SK-N-SH (cell line): ENCODE measurements around the gene ETS1. TPM values are rescaled to one million over a fixed set of nuclear protein-coding genes. Genes with fewer than 3 reads are reported as not detected.

ENCODE experiments used
- CTCF ChIA-PET: fragments of 300-600, 350-600 bp; formaldehyde crosslinking; extraction: SDS; loops from one replicate; lab custom pipeline; 2021; lab: Yijun Ruan, JAX
- POLR2A ChIA-PET: fragments of 350-600 bp; sonication (Branson Sonifier 250); formaldehyde crosslinking; extraction: SDS; loops from one replicate; lab custom pipeline; 2020; ENCODE audit warnings: antibody characterized with exemption, inconsistent platforms; lab: Yijun Ruan, JAX
- DNase-seq: peaks from one replicate; pipeline ENCODE4 v3.0.0; 2012
- H2AFZ ChIP-seq: fragments of 200-600 bp; sonication (generic); 2 replicates; pipeline ENCODE4 v1.8.1; 2016; ENCODE audit warnings: antibody characterized with exemption, mild to moderate bottlenecking, low read depth
- H3F3A ChIP-seq: fragments of 200-600 bp; sonication (generic); replicated peaks from 2 replicates; pipeline ENCODE3; 2016; ENCODE audit warnings: antibody characterized with exemption, mild to moderate bottlenecking; ENCODE audit not compliant: insufficient read depth
- H3K27ac ChIP-seq, 2 experiments: fragments of 200-500 bp in 1 of 2; fragments of 200-600 bp in 1 of 2; sonication (Bioruptor generic) in 1 of 2; sonication (generic), shearing (Covaris generic) in 1 of 2; 2 replicates each; pipeline versions ENCODE4 v1.5.1 to v1.6.1; 2014 to 2016; ENCODE audit warnings: low read depth in 2 of 2, inconsistent platforms in 1 of 2, low read length in 1 of 2, mild to moderate bottlenecking in 1 of 2, mixed read lengths in 1 of 2
- H3K27me3 ChIP-seq: fragments of 200-600 bp; sonication (generic), shearing (Covaris generic); 2 replicates; pipeline ENCODE4 v1.6.1; 2016; ENCODE audit warnings: mixed run types; ENCODE audit not compliant: insufficient read depth
- H3K36me3 ChIP-seq, 2 experiments: fragments of 200-500 bp in 1 of 2; fragments of 200-600 bp in 1 of 2; sonication (Bioruptor generic) in 1 of 2; sonication (generic) in 1 of 2; replicated peaks in 1 of 2; 2 replicates each; pipeline versions ENCODE3 to v1.5.1; 2014 to 2016; ENCODE audit warnings: low read length in 1 of 2, mild to moderate bottlenecking in 1 of 2; ENCODE audit not compliant: insufficient read depth in 2 of 2, control insufficient read depth in 1 of 2
- H3K4me1 ChIP-seq, 2 experiments: fragments of 200-500 bp in 1 of 2; fragments of 200-600 bp in 1 of 2; sonication (Bioruptor generic) in 1 of 2; sonication (generic), shearing (Covaris generic) in 1 of 2; 2 replicates each; pipeline versions ENCODE4 v1.5.1 to v1.6.1; 2014 to 2016; ENCODE audit warnings: low read depth in 1 of 2, low read length in 1 of 2, mixed run types in 1 of 2; ENCODE audit not compliant: insufficient read depth in 2 of 2, control insufficient read depth in 1 of 2
- H3K4me2 ChIP-seq: fragments of 200-600 bp; sonication (generic), shearing (Covaris generic); 2 replicates; pipeline ENCODE4 v1.6.1; 2017; ENCODE audit warnings: mixed run types
- H3K4me3 ChIP-seq, 2 experiments: fragments of 200-500 bp in 1 of 2; fragments of 200-600 bp in 1 of 2; sonication (Bioruptor generic) in 1 of 2; sonication (generic), shearing (Covaris generic) in 1 of 2; 2 replicates each; pipeline versions ENCODE4 v1.5.1 to v1.8.1; 2014 to 2016; ENCODE audit warnings: low read depth in 2 of 2, inconsistent platforms in 1 of 2, low read length in 1 of 2, mild to moderate bottlenecking in 1 of 2, mixed read lengths in 1 of 2, moderate library complexity in 1 of 2
- H3K79me2 ChIP-seq: fragments of 200-600 bp; sonication (generic); 2 replicates; pipeline ENCODE4 v1.8.1; 2017; ENCODE audit warnings: mild to moderate bottlenecking; ENCODE audit not compliant: insufficient read depth
- H3K9ac ChIP-seq: fragments of 200-600 bp; sonication (generic); 2 replicates; pipeline ENCODE4 v1.6.1; 2017; ENCODE audit warnings: mixed run types
- H3K9me2 ChIP-seq: fragments of 200-600 bp; sonication (generic); 2 replicates; pipeline ENCODE4 v1.6.1; 2017; ENCODE audit warnings: mixed run types
- H3K9me3 ChIP-seq: fragments of 200-600 bp; sonication (generic); 2 replicates; pipeline ENCODE4 v1.6.1; 2017; ENCODE audit warnings: mixed run types, mild to moderate bottlenecking, moderate library complexity
- H4K20me1 ChIP-seq: fragments of 200-600 bp; sonication (generic); 2 replicates; pipeline ENCODE4 v1.6.1; 2017; ENCODE audit warnings: mild to moderate bottlenecking, mixed run types; ENCODE audit not compliant: insufficient read depth
- EP300 ChIP-seq, 2 experiments: IDR thresholded peaks; 2 replicates each; pipeline versions ENCODE4 v1.4.0 to v1.6.1; 2012; ENCODE audit warnings: borderline replicate concordance in 1 of 2, low read depth in 1 of 2, low read length in 1 of 2
- EZH2phosphoT487 ChIP-seq: fragments of 200-600 bp; sonication (generic); IDR thresholded peaks from 2 replicates; pipeline ENCODE4 v1.6.1; 2017; ENCODE audit warnings: low read depth, mixed run types, mild to moderate bottlenecking, antibody characterized with exemption, moderate library complexity, borderline replicate concordance
- FOSL2 ChIP-seq: IDR thresholded peaks from 2 replicates; pipeline ENCODE4 v1.4.0; 2012; ENCODE audit warnings: low read depth, mild to moderate bottlenecking, moderate library complexity, borderline replicate concordance
- JUND ChIP-seq: IDR thresholded peaks from 2 replicates; pipeline ENCODE4 v1.4.0; 2012
- MEF2A ChIP-seq: IDR thresholded peaks from 2 replicates; pipeline ENCODE4 v1.4.0; 2012; ENCODE audit warnings: low read depth, borderline replicate concordance
- MXI1 ChIP-seq: IDR thresholded peaks from 2 replicates; pipeline ENCODE4 v1.6.1; 2012; ENCODE audit warnings: mild to moderate bottlenecking, low read depth, low read length, improper control_type of control experiment
- POLR2AphosphoS5 ChIP-seq: IDR thresholded peaks from 2 replicates; pipeline ENCODE4 v1.6.1; 2012; ENCODE audit warnings: low read depth, low read length
- RFX5 ChIP-seq: IDR thresholded peaks from 2 replicates; pipeline ENCODE4 v1.6.1; 2012; ENCODE audit warnings: mild to moderate bottlenecking, improper control_type of control experiment, low read length
- SIN3A ChIP-seq: IDR thresholded peaks from 2 replicates; pipeline ENCODE4 v1.6.1; 2012; ENCODE audit warnings: low read depth, mild to moderate bottlenecking, low read length, moderate library complexity, borderline replicate concordance
- SMC3 ChIP-seq: IDR thresholded peaks from 2 replicates; pipeline ENCODE4 v1.6.1; 2012; ENCODE audit warnings: low read depth, low read length, improper control_type of control experiment
- TAF1 ChIP-seq: IDR thresholded peaks from 2 replicates; pipeline ENCODE4 v1.6.1; 2012; ENCODE audit warnings: low read depth, mild to moderate bottlenecking, low read length, moderate library complexity, borderline replicate concordance
- WGBS: methylation state at CpG from one replicate; pipeline ENCODE4 v1.1.6; 2017; ENCODE audit warnings: low lambda C conversion rate; 5-methylcytosine and 5-hydroxymethylcytosine counted together
- polyA plus RNA-seq, 3 experiments: library from polyadenylated mRNA; depleted of rRNA; stranded (reverse); fragments of >200 nt; gene quantifications; 2 replicates each; pipeline ENCODE4 v1.2.3, GENCODE V29; 2012
- TF ChIP-seq, protein P1 (sequence below): IDR thresholded peaks from 2 replicates; pipeline ENCODE4 v1.4.0; 2012; ENCODE audit warnings: low read depth, borderline replicate concordance
- TF ChIP-seq, protein P2 (sequence below): IDR thresholded peaks from 2 replicates; pipeline ENCODE4; 2012
- TF ChIP-seq, protein P3 (sequence below): fragments of 200-600 bp; sonication (generic); IDR thresholded peaks from 2 replicates; pipeline ENCODE4 v1.6.1; 2017; ENCODE audit warnings: antibody characterized with exemption, mild to moderate bottlenecking, moderate library complexity
- TF ChIP-seq, protein P4 (sequence below): fragments of 150-350 bp; IDR thresholded peaks from 2 replicates; pipeline ENCODE4 v1.6.1; 2017; ENCODE audit warnings: antibody characterized with exemption, low read length, low read depth, borderline replicate concordance

Gene ETS1
- polyA plus RNA-seq, 1 of the 3 experiments (the other 2 are of a cell fraction) = 14.5 TPM

DNA sequence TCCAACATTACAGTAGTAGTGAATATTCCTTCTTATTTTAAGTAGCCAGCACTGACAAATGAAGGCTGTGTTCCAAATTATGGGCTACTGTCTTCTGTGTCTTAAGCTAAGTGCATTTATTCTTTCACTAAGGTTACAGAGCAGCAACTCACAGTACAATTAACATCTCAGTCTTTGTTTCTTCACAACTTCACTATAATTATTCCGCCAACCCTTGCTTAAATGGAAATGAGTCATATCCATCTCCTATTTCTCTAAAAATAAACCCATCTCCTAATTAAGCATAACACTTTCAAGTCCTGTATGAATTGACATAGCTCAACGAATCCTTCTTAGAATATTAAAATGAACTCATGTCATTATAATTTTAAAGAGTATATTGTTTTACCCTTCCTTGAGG lies 6.7 kb downstream of the ETS1 start:
- Histone ChIP-seq H3K27me3 (no peaks in the 10 kb centered on the region), H3K4me2 (no peak overlapping the region), H3F3A (peaks cover 4% of the 10 kb centered on the region), H3K79me2 (no peaks in the 10 kb centered on the region), H3K4me3 (no peak overlapping the region), H2AFZ (no peak overlapping the region), H4K20me1 (no peaks in the 10 kb centered on the region), H3K36me3 (no peaks in the 10 kb centered on the region), H3K9ac (no peak overlapping the region), H3K9me2 (no peaks in the 10 kb centered on the region), H3K9me3 (no peaks in the 10 kb centered on the region), H3K27ac (no peak overlapping the region), H3K4me1 (no peaks in the 10 kb centered on the region; a peak in 1 of 4 replicates)
- 83% methylated on average over 2 of the region's 2 CpGs for WGBS
- ChIA-PET POLR2A (no interaction called here), CTCF (no interaction called here)
- no peak for DNase-seq
- TF ChIP-seq, protein P1, sequence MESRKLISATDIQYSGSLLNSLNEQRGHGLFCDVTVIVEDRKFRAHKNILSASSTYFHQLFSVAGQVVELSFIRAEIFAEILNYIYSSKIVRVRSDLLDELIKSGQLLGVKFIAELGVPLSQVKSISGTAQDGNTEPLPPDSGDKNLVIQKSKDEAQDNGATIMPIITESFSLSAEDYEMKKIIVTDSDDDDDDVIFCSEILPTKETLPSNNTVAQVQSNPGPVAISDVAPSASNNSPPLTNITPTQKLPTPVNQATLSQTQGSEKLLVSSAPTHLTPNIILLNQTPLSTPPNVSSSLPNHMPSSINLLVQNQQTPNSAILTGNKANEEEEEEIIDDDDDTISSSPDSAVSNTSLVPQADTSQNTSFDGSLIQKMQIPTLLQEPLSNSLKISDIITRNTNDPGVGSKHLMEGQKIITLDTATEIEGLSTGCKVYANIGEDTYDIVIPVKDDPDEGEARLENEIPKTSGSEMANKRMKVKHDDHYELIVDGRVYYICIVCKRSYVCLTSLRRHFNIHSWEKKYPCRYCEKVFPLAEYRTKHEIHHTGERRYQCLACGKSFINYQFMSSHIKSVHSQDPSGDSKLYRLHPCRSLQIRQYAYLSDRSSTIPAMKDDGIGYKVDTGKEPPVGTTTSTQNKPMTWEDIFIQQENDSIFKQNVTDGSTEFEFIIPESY = no peak
- TF ChIP-seq SIN3A (no peak), MXI1 (no peak), RFX5 (no peak), EZH2phosphoT487 (no peak), POLR2AphosphoS5 (no peak), SMC3 (no peak), JUND (no peak), MEF2A (no peak), TAF1 (no peak), EP300 (IDR thresholded peaks at IDR 0.05; ENCODE audit: borderline replicate concordance in 1 of 2, low read depth in 1 of 2, low read length in 1 of 2) (no peak), FOSL2 (no peak)
- TF ChIP-seq, protein P2, sequence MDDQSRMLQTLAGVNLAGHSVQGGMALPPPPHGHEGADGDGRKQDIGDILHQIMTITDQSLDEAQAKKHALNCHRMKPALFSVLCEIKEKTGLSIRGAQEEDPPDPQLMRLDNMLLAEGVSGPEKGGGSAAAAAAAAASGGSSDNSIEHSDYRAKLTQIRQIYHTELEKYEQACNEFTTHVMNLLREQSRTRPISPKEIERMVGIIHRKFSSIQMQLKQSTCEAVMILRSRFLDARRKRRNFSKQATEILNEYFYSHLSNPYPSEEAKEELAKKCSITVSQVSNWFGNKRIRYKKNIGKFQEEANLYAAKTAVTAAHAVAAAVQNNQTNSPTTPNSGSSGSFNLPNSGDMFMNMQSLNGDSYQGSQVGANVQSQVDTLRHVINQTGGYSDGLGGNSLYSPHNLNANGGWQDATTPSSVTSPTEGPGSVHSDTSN = no peak
- TF ChIP-seq, protein P3, sequence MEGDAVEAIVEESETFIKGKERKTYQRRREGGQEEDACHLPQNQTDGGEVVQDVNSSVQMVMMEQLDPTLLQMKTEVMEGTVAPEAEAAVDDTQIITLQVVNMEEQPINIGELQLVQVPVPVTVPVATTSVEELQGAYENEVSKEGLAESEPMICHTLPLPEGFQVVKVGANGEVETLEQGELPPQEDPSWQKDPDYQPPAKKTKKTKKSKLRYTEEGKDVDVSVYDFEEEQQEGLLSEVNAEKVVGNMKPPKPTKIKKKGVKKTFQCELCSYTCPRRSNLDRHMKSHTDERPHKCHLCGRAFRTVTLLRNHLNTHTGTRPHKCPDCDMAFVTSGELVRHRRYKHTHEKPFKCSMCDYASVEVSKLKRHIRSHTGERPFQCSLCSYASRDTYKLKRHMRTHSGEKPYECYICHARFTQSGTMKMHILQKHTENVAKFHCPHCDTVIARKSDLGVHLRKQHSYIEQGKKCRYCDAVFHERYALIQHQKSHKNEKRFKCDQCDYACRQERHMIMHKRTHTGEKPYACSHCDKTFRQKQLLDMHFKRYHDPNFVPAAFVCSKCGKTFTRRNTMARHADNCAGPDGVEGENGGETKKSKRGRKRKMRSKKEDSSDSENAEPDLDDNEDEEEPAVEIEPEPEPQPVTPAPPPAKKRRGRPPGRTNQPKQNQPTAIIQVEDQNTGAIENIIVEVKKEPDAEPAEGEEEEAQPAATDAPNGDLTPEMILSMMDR = no peak
- TF ChIP-seq, protein P4, sequence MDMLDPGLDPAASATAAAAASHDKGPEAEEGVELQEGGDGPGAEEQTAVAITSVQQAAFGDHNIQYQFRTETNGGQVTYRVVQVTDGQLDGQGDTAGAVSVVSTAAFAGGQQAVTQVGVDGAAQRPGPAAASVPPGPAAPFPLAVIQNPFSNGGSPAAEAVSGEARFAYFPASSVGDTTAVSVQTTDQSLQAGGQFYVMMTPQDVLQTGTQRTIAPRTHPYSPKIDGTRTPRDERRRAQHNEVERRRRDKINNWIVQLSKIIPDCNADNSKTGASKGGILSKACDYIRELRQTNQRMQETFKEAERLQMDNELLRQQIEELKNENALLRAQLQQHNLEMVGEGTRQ = no peak
